WTC11 (cell line): Measurements from ENCODE around the gene CMC1. TPM values are rescaled to one million over a fixed set of nuclear protein-coding genes. Genes with fewer than 3 reads are reported as not detected.
A peak's percentile ranks its signal among the peaks of the same experiment; 100 is the strongest.

Experiments
- ATAC-seq: fragments of 200-7000 bp; cut with Tn5 transposase; 2 replicates; pipeline ENCODE4 v1.10.0; 2021; ENCODE audit warnings: mild to moderate bottlenecking, moderate library complexity
- CTCF ChIA-PET: fragments of 300-600 bp; sonication (Branson Sonifier 250); formaldehyde crosslinking; loops from one replicate; lab custom pipeline; 2021; ENCODE audit warnings: antibody characterized with exemption; lab: Charles Lee
- POLR2A ChIA-PET: fragments of 350-600 bp; sonication (Branson Sonifier 250); formaldehyde crosslinking; loops from one replicate; lab custom pipeline; 2021; ENCODE audit warnings: antibody characterized with exemption; lab: Charles Lee
- DNase-seq: peaks from one replicate; pipeline ENCODE4 v3.0.0; 2021; ENCODE audit warnings: low spot score
- H3K27ac Mint-ChIP-seq: 2 replicates; pipeline ENCODE4 v1.8.0; 2021; ENCODE audit warnings: mixed read lengths
- H3K27me3 Mint-ChIP-seq: 2 replicates; pipeline ENCODE4 v1.8.0; 2021; ENCODE audit warnings: low read depth, mild to moderate bottlenecking, moderate library complexity, mixed read lengths
- H3K36me3 Mint-ChIP-seq: 2 replicates; pipeline ENCODE4 v1.8.0; 2021; ENCODE audit warnings: mixed read lengths
- H3K4me1 Mint-ChIP-seq: 2 replicates; pipeline ENCODE4 v1.8.0; 2022; ENCODE audit warnings: mixed read lengths
- H3K4me3 Mint-ChIP-seq: 2 replicates; pipeline ENCODE4 v1.8.0; 2021; ENCODE audit warnings: mild to moderate bottlenecking, moderate library complexity, mixed read lengths
- H3K9me3 Mint-ChIP-seq: 2 replicates; pipeline ENCODE4 v1.8.0; 2021; ENCODE audit warnings: mixed read lengths
- CREM ChIP-seq: sonication (generic); formaldehyde crosslinking; IDR thresholded peaks from 2 replicates; pipeline ENCODE4 v1.8.1; 2022; ENCODE audit warnings: mild to moderate bottlenecking, missing genetic modification reagents, moderate library complexity
- EMX1 ChIP-seq: fragments of 250-450 bp; sonication (Bioruptor Pico); IDR thresholded peaks from 2 replicates; pipeline ENCODE4 v1.8.0; 2021; ENCODE audit warnings: mild to moderate bottlenecking
- FOXK1 ChIP-seq: sonication (generic); formaldehyde crosslinking; IDR thresholded peaks from 2 replicates; pipeline ENCODE4 v1.8.0; 2022; ENCODE audit warnings: mild to moderate bottlenecking, moderate library complexity, missing genetic modification reagents
- GRHL2 ChIP-seq: fragments of 250-450 bp; sonication (Bioruptor Pico); IDR thresholded peaks from 2 replicates; pipeline ENCODE4 v1.8.0; 2022; ENCODE audit warnings: mild to moderate bottlenecking, moderate library complexity; ENCODE audit not compliant: insufficient replicate concordance, severe bottlenecking
- GTF2I ChIP-seq: fragments of 250-450 bp; sonication (Bioruptor Pico); conservative IDR thresholded peaks from 2 replicates; pipeline ENCODE4 v1.4.0; 2021; ENCODE audit warnings: mild to moderate bottlenecking
- HMGXB4 ChIP-seq: sonication (generic); formaldehyde crosslinking; IDR thresholded peaks from 2 replicates; pipeline ENCODE4 v1.8.1; 2023; ENCODE audit warnings: mild to moderate bottlenecking, moderate library complexity, missing genetic modification reagents
- MYBL2 ChIP-seq: sonication (generic); formaldehyde crosslinking; IDR thresholded peaks from 2 replicates; pipeline ENCODE4 v1.8.1; 2023; ENCODE audit warnings: mild to moderate bottlenecking, moderate library complexity, missing genetic modification reagents
- NR1H2 ChIP-seq: sonication (generic); formaldehyde crosslinking; IDR thresholded peaks from 2 replicates; pipeline ENCODE4 v1.9.0; 2021; ENCODE audit warnings: mild to moderate bottlenecking, moderate library complexity, missing genetic modification reagents
- PREB ChIP-seq: sonication (generic); formaldehyde crosslinking; IDR thresholded peaks from 2 replicates; pipeline ENCODE4 v1.8.1; 2022; ENCODE audit warnings: mild to moderate bottlenecking, missing genetic modification reagents, moderate library complexity, borderline replicate concordance
- SMAD4 ChIP-seq: sonication (generic); formaldehyde crosslinking; IDR thresholded peaks from 2 replicates; pipeline ENCODE4 v1.8.0; 2022; ENCODE audit warnings: mild to moderate bottlenecking, missing genetic modification reagents
- SP1 ChIP-seq: sonication (generic); formaldehyde crosslinking; conservative IDR thresholded peaks from 2 replicates; pipeline ENCODE4 v1.8.1; 2022; ENCODE audit warnings: missing genetic modification reagents
- TEAD4 ChIP-seq: sonication (generic); formaldehyde crosslinking; IDR thresholded peaks from 2 replicates; pipeline ENCODE4 v1.8.0; 2022; ENCODE audit warnings: mild to moderate bottlenecking, missing genetic modification reagents
- ZBTB21 ChIP-seq: sonication (generic); formaldehyde crosslinking; IDR thresholded peaks from 2 replicates; pipeline ENCODE4 v1.8.1; 2023; ENCODE audit warnings: mild to moderate bottlenecking, missing genetic modification reagents, borderline replicate concordance
- ZNF219 ChIP-seq: sonication (generic); formaldehyde crosslinking; IDR thresholded peaks from 2 replicates; pipeline ENCODE4 v1.8.0; 2023; ENCODE audit warnings: missing genetic modification reagents, mild to moderate bottlenecking, borderline replicate concordance
- ZNF263 ChIP-seq: sonication (generic); formaldehyde crosslinking; IDR thresholded peaks from 2 replicates; pipeline ENCODE4 v1.8.1; 2022; ENCODE audit warnings: low read depth, mild to moderate bottlenecking, moderate library complexity, missing genetic modification reagents
- total RNA-seq: library from RNA; stranded (reverse); gene quantifications from 3 replicates; pipeline ENCODE4 v1.2.3, GENCODE V29; 2021
- TF ChIP-seq, protein P1 (sequence below): fragments of 200-600 bp; IDR thresholded peaks from 2 replicates; pipeline ENCODE4 v1.8.0; 2022; ENCODE audit warnings: antibody characterized with exemption
- TF ChIP-seq, protein P2 (sequence below): sonication (generic); formaldehyde crosslinking; IDR thresholded peaks from 2 replicates; pipeline ENCODE4 v1.8.1; 2022; ENCODE audit warnings: mild to moderate bottlenecking, moderate library complexity, missing genetic modification reagents
- TF ChIP-seq, protein P3 (sequence below): sonication (generic); formaldehyde crosslinking; IDR thresholded peaks from 2 replicates; pipeline ENCODE4 v1.8.0; 2023; ENCODE audit warnings: missing genetic modification reagents, mild to moderate bottlenecking, borderline replicate concordance
- TF ChIP-seq, protein P4 (sequence below): sonication (generic); formaldehyde crosslinking; IDR thresholded peaks from 2 replicates; pipeline ENCODE4 v1.8.1; 2023; ENCODE audit warnings: mild to moderate bottlenecking, missing genetic modification reagents, moderate library complexity

CMC1 gene
- total RNA-seq, 1 experiment from 2014 or later, result 25.3 TPM

DNA sequence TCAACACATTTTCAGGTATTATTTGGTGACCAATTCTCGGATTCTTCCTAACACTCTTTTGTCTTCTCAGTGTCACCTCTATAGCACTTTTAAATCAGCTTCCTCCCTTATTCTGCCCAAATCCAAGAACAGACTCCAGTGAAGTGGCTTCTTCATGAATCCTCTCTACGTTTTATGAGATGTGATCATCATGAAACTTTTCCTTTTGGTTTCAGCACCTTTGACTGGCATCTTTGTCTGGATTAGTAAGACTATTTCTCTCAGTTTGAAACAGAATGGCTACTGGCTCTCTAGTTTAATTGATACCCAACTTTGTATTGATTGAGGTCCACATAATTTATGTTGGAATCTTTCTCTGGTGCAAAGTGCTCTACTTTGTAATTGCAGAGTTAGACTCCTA lies 45.6 kb downstream of the CMC1 start (continued):
- TF ChIP-seq, protein P1, sequence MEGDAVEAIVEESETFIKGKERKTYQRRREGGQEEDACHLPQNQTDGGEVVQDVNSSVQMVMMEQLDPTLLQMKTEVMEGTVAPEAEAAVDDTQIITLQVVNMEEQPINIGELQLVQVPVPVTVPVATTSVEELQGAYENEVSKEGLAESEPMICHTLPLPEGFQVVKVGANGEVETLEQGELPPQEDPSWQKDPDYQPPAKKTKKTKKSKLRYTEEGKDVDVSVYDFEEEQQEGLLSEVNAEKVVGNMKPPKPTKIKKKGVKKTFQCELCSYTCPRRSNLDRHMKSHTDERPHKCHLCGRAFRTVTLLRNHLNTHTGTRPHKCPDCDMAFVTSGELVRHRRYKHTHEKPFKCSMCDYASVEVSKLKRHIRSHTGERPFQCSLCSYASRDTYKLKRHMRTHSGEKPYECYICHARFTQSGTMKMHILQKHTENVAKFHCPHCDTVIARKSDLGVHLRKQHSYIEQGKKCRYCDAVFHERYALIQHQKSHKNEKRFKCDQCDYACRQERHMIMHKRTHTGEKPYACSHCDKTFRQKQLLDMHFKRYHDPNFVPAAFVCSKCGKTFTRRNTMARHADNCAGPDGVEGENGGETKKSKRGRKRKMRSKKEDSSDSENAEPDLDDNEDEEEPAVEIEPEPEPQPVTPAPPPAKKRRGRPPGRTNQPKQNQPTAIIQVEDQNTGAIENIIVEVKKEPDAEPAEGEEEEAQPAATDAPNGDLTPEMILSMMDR, result no peak
- TF ChIP-seq CREM, result no peak
- TF ChIP-seq, all 79 proteins: peak for 0

DNA sequence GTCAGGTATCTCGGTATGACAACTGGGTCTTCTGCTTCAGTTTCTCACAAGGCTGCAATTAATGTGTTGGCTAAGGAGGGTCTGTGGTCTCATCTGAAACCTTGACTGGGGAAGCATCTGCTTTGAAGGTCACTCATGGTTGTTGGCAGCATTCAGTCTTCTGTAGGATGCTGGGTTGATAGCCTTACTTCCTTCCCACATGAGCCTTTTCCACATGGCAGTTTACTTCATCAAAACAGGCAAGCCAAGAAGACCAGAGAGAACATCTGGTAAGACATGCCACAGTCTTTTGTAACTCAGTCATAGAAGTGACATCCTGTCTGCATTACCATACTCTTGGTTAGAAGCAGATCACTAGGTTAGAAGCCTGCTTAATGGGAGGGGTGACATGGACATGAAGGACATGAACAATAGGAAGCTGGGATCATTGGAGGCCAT lies 49.5 kb downstream of the CMC1 start:
- no peak for DNase-seq
- Mint-ChIP-seq H3K27ac (no peak overlapping the region), H3K27me3 (no peaks in the 10 kb centered on the region), H3K4me1 (peaks cover 38% of the 10 kb centered on the region), H3K4me3 (no peak overlapping the region), H3K36me3 (peaks cover 16% of the 10 kb centered on the region), H3K9me3 (peaks cover 10% of the 10 kb centered on the region)
- ATAC-seq, result no peak
- no peak for TF ChIP-seq ZBTB21
- TF ChIP-seq MYBL2 (CRISPR knock-in tag), result no peak
- no peak for TF ChIP-seq PREB (CRISPR knock-in tag)
- no peak for TF ChIP-seq NR1H2 (CRISPR knock-in tag)
- TF ChIP-seq, protein P2, sequence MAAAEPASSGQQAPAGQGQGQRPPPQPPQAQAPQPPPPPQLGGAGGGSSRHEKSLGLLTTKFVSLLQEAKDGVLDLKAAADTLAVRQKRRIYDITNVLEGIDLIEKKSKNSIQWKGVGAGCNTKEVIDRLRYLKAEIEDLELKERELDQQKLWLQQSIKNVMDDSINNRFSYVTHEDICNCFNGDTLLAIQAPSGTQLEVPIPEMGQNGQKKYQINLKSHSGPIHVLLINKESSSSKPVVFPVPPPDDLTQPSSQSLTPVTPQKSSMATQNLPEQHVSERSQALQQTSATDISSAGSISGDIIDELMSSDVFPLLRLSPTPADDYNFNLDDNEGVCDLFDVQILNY (CRISPR knock-in tag), result no peak
- ChIA-PET CTCF (no interaction called here), POLR2A (no interaction called here)

DNA sequence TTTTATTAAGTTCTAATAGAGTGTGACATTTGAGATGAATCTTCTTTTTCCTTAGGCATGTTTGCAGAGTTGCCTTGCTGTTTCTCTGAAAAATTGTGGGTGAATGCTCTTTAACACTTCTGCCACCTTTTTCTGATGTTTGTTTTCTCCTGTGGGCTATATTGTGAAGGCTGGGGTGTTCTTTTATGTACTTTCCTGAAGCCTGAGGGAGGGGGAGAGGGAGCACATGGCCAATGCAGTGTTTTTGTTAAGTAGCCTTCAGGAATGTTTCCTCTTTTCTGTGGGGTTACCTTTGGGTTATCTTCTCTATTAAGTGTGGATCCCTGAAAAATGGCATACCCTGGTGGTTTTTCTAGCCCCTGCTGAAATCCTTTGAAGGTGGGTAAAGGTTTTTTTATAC lies 50.2 kb downstream of the CMC1 start:
- ChIA-PET POLR2A (no interaction called here), CTCF (interaction anchor here (1.6 kb wide), 1 partner anchor 579 kb away, joined by 4 read pairs; no protein-coding TSS in a partner anchor)
- Mint-ChIP-seq H3K27me3 (no peaks in the 10 kb centered on the region), H3K4me1 (peaks cover 32% of the 10 kb centered on the region), H3K36me3 (peaks cover 16% of the 10 kb centered on the region), H3K27ac (peak overlapping the region; percentile 6), H3K9me3 (peaks cover 10% of the 10 kb centered on the region), H3K4me3 (no peak overlapping the region)
- no peak for DNase-seq
- ATAC-seq, result peak; percentile 55; the same call in 1 of the 2 replicates
- TF ChIP-seq GRHL2 (CRISPR knock-in tag) (no peak), ZNF263 (CRISPR knock-in tag) (no peak), SMAD4 (CRISPR knock-in tag) (no peak), EMX1 (no peak), GTF2I (CRISPR knock-in tag) (no peak), SP1 (no peak), FOXK1 (CRISPR knock-in tag) (no peak), ZNF219 (CRISPR knock-in tag) (no peak), HMGXB4 (CRISPR knock-in tag) (no peak), TEAD4 (no peak)
- TF ChIP-seq, protein P3, sequence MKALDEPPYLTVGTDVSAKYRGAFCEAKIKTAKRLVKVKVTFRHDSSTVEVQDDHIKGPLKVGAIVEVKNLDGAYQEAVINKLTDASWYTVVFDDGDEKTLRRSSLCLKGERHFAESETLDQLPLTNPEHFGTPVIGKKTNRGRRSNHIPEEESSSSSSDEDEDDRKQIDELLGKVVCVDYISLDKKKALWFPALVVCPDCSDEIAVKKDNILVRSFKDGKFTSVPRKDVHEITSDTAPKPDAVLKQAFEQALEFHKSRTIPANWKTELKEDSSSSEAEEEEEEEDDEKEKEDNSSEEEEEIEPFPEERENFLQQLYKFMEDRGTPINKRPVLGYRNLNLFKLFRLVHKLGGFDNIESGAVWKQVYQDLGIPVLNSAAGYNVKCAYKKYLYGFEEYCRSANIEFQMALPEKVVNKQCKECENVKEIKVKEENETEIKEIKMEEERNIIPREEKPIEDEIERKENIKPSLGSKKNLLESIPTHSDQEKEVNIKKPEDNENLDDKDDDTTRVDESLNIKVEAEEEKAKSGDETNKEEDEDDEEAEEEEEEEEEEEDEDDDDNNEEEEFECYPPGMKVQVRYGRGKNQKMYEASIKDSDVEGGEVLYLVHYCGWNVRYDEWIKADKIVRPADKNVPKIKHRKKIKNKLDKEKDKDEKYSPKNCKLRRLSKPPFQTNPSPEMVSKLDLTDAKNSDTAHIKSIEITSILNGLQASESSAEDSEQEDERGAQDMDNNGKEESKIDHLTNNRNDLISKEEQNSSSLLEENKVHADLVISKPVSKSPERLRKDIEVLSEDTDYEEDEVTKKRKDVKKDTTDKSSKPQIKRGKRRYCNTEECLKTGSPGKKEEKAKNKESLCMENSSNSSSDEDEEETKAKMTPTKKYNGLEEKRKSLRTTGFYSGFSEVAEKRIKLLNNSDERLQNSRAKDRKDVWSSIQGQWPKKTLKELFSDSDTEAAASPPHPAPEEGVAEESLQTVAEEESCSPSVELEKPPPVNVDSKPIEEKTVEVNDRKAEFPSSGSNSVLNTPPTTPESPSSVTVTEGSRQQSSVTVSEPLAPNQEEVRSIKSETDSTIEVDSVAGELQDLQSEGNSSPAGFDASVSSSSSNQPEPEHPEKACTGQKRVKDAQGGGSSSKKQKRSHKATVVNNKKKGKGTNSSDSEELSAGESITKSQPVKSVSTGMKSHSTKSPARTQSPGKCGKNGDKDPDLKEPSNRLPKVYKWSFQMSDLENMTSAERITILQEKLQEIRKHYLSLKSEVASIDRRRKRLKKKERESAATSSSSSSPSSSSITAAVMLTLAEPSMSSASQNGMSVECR (CRISPR knock-in tag), result no peak
- TF ChIP-seq, protein P4, sequence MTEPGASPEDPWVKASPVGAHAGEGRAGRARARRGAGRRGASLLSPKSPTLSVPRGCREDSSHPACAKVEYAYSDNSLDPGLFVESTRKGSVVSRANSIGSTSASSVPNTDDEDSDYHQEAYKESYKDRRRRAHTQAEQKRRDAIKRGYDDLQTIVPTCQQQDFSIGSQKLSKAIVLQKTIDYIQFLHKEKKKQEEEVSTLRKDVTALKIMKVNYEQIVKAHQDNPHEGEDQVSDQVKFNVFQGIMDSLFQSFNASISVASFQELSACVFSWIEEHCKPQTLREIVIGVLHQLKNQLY (CRISPR knock-in tag), result no peak
